Effector memory CD8-positive, alpha-beta T cell (primary cell): ENCODE results near the gene RBP5.

Source experiments
- ATAC-seq: fragments of 150-1000 bp; cut with Tn5 transposase; replicated peaks from 2 replicates; pipeline ENCODE4 v1.10.0; 2021; ENCODE audit warnings: mild to moderate bottlenecking, moderate library complexity
- DNase-seq, 3 experiments: peaks; one replicate each; pipeline ENCODE4 v3.0.0; 2021
- H3K27ac Mint-ChIP-seq, 2 donors: one replicate each; pipeline ENCODE4 v1.8.0; 2022; ENCODE audit warnings: mild to moderate bottlenecking in 2 of 2, mixed read lengths in 2 of 2, moderate library complexity in 2 of 2
- H3K27me3 Mint-ChIP-seq, 2 donors: one replicate each; pipeline ENCODE4 v1.8.0; 2022; ENCODE audit warnings: mixed read lengths in 2 of 2
- H3K36me3 Mint-ChIP-seq: one replicate; pipeline ENCODE4 v1.8.0; 2022; ENCODE audit warnings: mild to moderate bottlenecking, moderate library complexity, mixed read lengths; ENCODE audit not compliant: insufficient read depth
- H3K4me1 Mint-ChIP-seq, 2 donors: one replicate each; pipeline ENCODE4 v1.8.0; 2022; ENCODE audit warnings: low read depth in 2 of 2, mixed read lengths in 2 of 2
- H3K4me3 Mint-ChIP-seq, 2 donors: one replicate each; pipeline ENCODE4 v1.8.0; 2022; ENCODE audit warnings: mild to moderate bottlenecking in 2 of 2, mixed read lengths in 2 of 2, moderate library complexity in 2 of 2
- H3K9me3 Mint-ChIP-seq, 2 donors: one replicate each; pipeline ENCODE4 v1.8.0; 2022; ENCODE audit warnings: mixed read lengths in 2 of 2

The RBP5 gene

GRCh38 chr12:7083125-7083524 is 45.6 kb downstream of the RBP5 start:
- Mint-ChIP-seq H3K9me3 (peaks cover 0 to 5% of the 10 kb centered on the region in 2 donors), H3K4me3 (no peak overlapping the region), H3K4me1 (peaks cover 0 to 5% of the 10 kb centered on the region in 2 donors), H3K27me3 (no peaks in the 10 kb centered on the region), H3K36me3 (peaks cover 2% of the 10 kb centered on the region), H3K27ac (peak overlapping the region; percentile 1 to 36)
- ATAC-seq (peak; percentile 29), DNase-seq (no peak)

- Mint-ChIP-seq H3K4me3 (no peak overlapping the region), H3K9me3 (peaks cover 0 to 5% of the 10 kb centered on the region in 2 donors), H3K27me3 (peaks cover 0 to 9% of the 10 kb centered on the region in 2 donors), H3K36me3 (peaks cover 2% of the 10 kb centered on the region), H3K4me1 (peaks cover 0 to 5% of the 10 kb centered on the region in 2 donors), H3K27ac (no peak overlapping the region)
- DNase-seq = no peak
- ATAC-seq = no peak
Observed at GRCh38 chr12:7081037-7081436, 47.7 kb downstream of the RBP5 start.

- Mint-ChIP-seq H3K9me3 (peaks cover 0 to 5% of the 10 kb centered on the region in 2 donors), H3K36me3 (peaks cover 2% of the 10 kb centered on the region), H3K4me1 (peaks cover 2 to 10% of the 10 kb centered on the region in 2 donors), H3K27me3 (peaks cover 0 to 17% of the 10 kb centered on the region in 2 donors), H3K4me3 (no peak overlapping the region), H3K27ac (no peak overlapping the region)
- DNase-seq (no peak), ATAC-seq (no peak)
Observed at GRCh38 chr12:7079826-7080125, 48.9 kb downstream of the RBP5 start.

GRCh38 chr12:7078163-7078562 is 50.5 kb downstream of the RBP5 start:
- ATAC-seq = no peak
- Mint-ChIP-seq H3K9me3 (peaks cover 0 to 2% of the 10 kb centered on the region in 2 donors), H3K27me3 (peaks cover 6 to 24% of the 10 kb centered on the region in 2 donors), H3K4me1 (peaks cover 2 to 7% of the 10 kb centered on the region in 2 donors), H3K36me3 (peaks cover 2% of the 10 kb centered on the region), H3K27ac (no peak overlapping the region), H3K4me3 (no peak overlapping the region)
- no peak for DNase-seq

- no peaks in the 10 kb centered on the region for H3K36me3 Mint-ChIP-seq
- H3K27ac Mint-ChIP-seq = peak overlapping the region in 1 of 2 donors; percentile 18
- ATAC-seq (no peak), DNase-seq (no peak)
- H3K9me3 Mint-ChIP-seq = no peaks in the 10 kb centered on the region
- H3K4me1 Mint-ChIP-seq = peaks cover 2 to 5% of the 10 kb centered on the region in 2 donors
- no peak overlapping the region for H3K4me3 Mint-ChIP-seq
- peaks cover 19 to 39% of the 10 kb centered on the region in 2 donors for H3K27me3 Mint-ChIP-seq
Observed at GRCh38 chr12:7076493-7076892, 52.2 kb downstream of the RBP5 start.

- H3K4me3 Mint-ChIP-seq = no peak overlapping the region
- no peaks in the 10 kb centered on the region for H3K36me3 Mint-ChIP-seq
- DNase-seq = no peak
- ATAC-seq = no peak
- peak overlapping the region in 1 of 2 donors; percentile 18 for H3K27ac Mint-ChIP-seq
- peaks cover 19 to 44% of the 10 kb centered on the region in 2 donors for H3K27me3 Mint-ChIP-seq
- H3K9me3 Mint-ChIP-seq = no peaks in the 10 kb centered on the region
- peaks cover 2 to 5% of the 10 kb centered on the region in 2 donors for H3K4me1 Mint-ChIP-seq
Observed at GRCh38 chr12:7075939-7076338, 52.8 kb downstream of the RBP5 start.

GRCh38 chr12:7075518-7075917 is 53.2 kb downstream of the RBP5 start:
- Mint-ChIP-seq H3K4me1 (peaks cover 2 to 5% of the 10 kb centered on the region in 2 donors), H3K27me3 (peaks cover 20 to 48% of the 10 kb centered on the region in 2 donors), H3K9me3 (no peaks in the 10 kb centered on the region), H3K36me3 (no peaks in the 10 kb centered on the region), H3K4me3 (no peak overlapping the region), H3K27ac (peak overlapping the region; percentile 18 to 44)
- ATAC-seq = peak; percentile 39
- no peak for DNase-seq

- no peak overlapping the region for H3K4me3 Mint-ChIP-seq
- ATAC-seq = no peak
- no peak overlapping the region for H3K27ac Mint-ChIP-seq
- no peaks in the 10 kb centered on the region for H3K36me3 Mint-ChIP-seq
- no peak for DNase-seq
- H3K4me1 Mint-ChIP-seq = peaks cover 2 to 5% of the 10 kb centered on the region in 2 donors
- H3K9me3 Mint-ChIP-seq = no peaks in the 10 kb centered on the region
- H3K27me3 Mint-ChIP-seq = peaks cover 27 to 64% of the 10 kb centered on the region in 2 donors
Observed at GRCh38 chr12:7073946-7074345, 54.7 kb downstream of the RBP5 start.
